ENCODE data around the gene RPL18. TPM values are rescaled to one million over a fixed set of nuclear protein-coding genes. Genes with fewer than 3 reads are reported as not detected.

RPL18 gene
- total and polyA plus RNA-seq, 2 experiments from 2014 or later = 659 to 1,266 TPM

- H3K4me3 ChIP-seq = no peak overlapping the region
- no peaks in the 10 kb centered on the region for H3K36me3 ChIP-seq (ENCODE audit: low read depth)
- no peak overlapping the region for H2AFZ ChIP-seq
- H4K20me1 ChIP-seq (ENCODE audit: insufficient read depth) = no peaks in the 10 kb centered on the region
- in situ Hi-C loops (cut with MboI) = no loop called here
- no peak overlapping the region for H3K4me2 ChIP-seq (ENCODE audit: unreplicated experiment)
- no peaks in the 10 kb centered on the region for H3K9me2 ChIP-seq (ENCODE audit: insufficient read depth)
- WGBS, 2 experiments (ENCODE audit: low coverage in 1 of 2, low lambda C conversion rate in 2 of 2, missing lambda C conversion rate in 2 of 2) = 66 to 68% methylated on average over 4 of the region's 4 CpGs
- 0 out of 2 replicates have a peak, but pooled peaks cover 13% of the 10 kb centered on the region for H3K4me1 ChIP-seq (ENCODE audit: insufficient read depth)
- TF ChIP-seq EZH2phosphoT487 (IDR thresholded peaks at IDR 0.05; ENCODE audit: insufficient read depth, low read depth) (no peak), EZH2 (IDR thresholded peaks at IDR 0.05; ENCODE audit: insufficient read depth, poor library complexity, severe bottlenecking) (no peak)
- no peak overlapping the region for H3K27ac ChIP-seq
- H3F3A ChIP-seq (ENCODE audit: insufficient read depth) = peaks cover 7% of the 10 kb centered on the region; the same call in 1 of the 2 replicates
- no peak for DNase-seq
- no peak overlapping the region for H3K9ac ChIP-seq
- no peaks in the 10 kb centered on the region for H3K79me2 ChIP-seq (ENCODE audit: insufficient read depth)
- H3K9me3 ChIP-seq (ENCODE audit: low read depth) = no peaks in the 10 kb centered on the region
- no peaks in the 10 kb centered on the region for H3K27me3 ChIP-seq (replicated peaks; ENCODE audit: insufficient read depth)
These were observed 25.4 kb upstream of the RPL18 start for GRCh38 chr19:48644355-48644754.

- Histone ChIP-seq H3K4me3 (no peak overlapping the region), H3K27me3 (replicated peaks; ENCODE audit: insufficient read depth) (no peaks in the 10 kb centered on the region), H4K20me1 (ENCODE audit: insufficient read depth) (no peaks in the 10 kb centered on the region), H3K4me2 (ENCODE audit: unreplicated experiment) (no peak overlapping the region), H3K27ac (no peak overlapping the region), H3K9ac (no peak overlapping the region), H3K79me2 (ENCODE audit: insufficient read depth) (no peaks in the 10 kb centered on the region), H3K36me3 (ENCODE audit: low read depth) (no peaks in the 10 kb centered on the region), H2AFZ (no peak overlapping the region), H3F3A (ENCODE audit: insufficient read depth) (peaks cover 7% of the 10 kb centered on the region; the same call in 1 of the 2 replicates), H3K9me2 (ENCODE audit: insufficient read depth) (no peaks in the 10 kb centered on the region), H3K4me1 (ENCODE audit: insufficient read depth) (0 out of 2 replicates have a peak, but pooled peaks cover 16% of the 10 kb centered on the region), H3K9me3 (ENCODE audit: low read depth) (no peaks in the 10 kb centered on the region)
- WGBS, 2 experiments (ENCODE audit: low coverage in 1 of 2, low lambda C conversion rate in 2 of 2, missing lambda C conversion rate in 2 of 2) = 87 to 88% methylated on average over 5 of the region's 5 CpGs
- TF ChIP-seq EZH2 (IDR thresholded peaks at IDR 0.05; ENCODE audit: insufficient read depth, poor library complexity, severe bottlenecking) (no peak), EZH2phosphoT487 (IDR thresholded peaks at IDR 0.05; ENCODE audit: insufficient read depth, low read depth) (no peak)
- no peak for DNase-seq
- in situ Hi-C loops (cut with MboI) = no loop called here
These were observed 23.9 kb upstream of the RPL18 start for GRCh38 chr19:48642862-48643261.

GRCh38 chr19:48641850-48642249 lies 22.9 kb upstream of the RPL18 start:
- H3K79me2 ChIP-seq (ENCODE audit: insufficient read depth) = no peaks in the 10 kb centered on the region

GRCh38 chr19:48639483-48640375 lies 20.8 kb upstream of the RPL18 start:
- Histone ChIP-seq H3K4me1 (ENCODE audit: insufficient read depth) (peaks cover 15% of the 10 kb centered on the region), H3K9me3 (ENCODE audit: low read depth) (no peaks in the 10 kb centered on the region), H3K27me3 (replicated peaks; ENCODE audit: insufficient read depth) (no peaks in the 10 kb centered on the region), H3K4me3 (no peak overlapping the region), H3F3A (ENCODE audit: insufficient read depth) (peaks cover 17% of the 10 kb centered on the region; the same call in 1 of the 2 replicates), H3K27ac (no peak overlapping the region), H2AFZ (no peak overlapping the region), H3K9ac (no peak overlapping the region), H3K4me2 (ENCODE audit: unreplicated experiment) (no peak overlapping the region), H4K20me1 (ENCODE audit: insufficient read depth) (no peaks in the 10 kb centered on the region), H3K36me3 (ENCODE audit: low read depth) (no peaks in the 10 kb centered on the region), H3K79me2 (ENCODE audit: insufficient read depth) (no peaks in the 10 kb centered on the region), H3K9me2 (ENCODE audit: insufficient read depth) (no peaks in the 10 kb centered on the region)
- TF ChIP-seq EZH2 (IDR thresholded peaks at IDR 0.05; ENCODE audit: insufficient read depth, poor library complexity, severe bottlenecking) (no peak), EZH2phosphoT487 (IDR thresholded peaks at IDR 0.05; ENCODE audit: insufficient read depth, low read depth) (no peak)
- WGBS, 2 experiments (ENCODE audit: low coverage in 1 of 2, low lambda C conversion rate in 2 of 2, missing lambda C conversion rate in 2 of 2) = 60 to 61% methylated on average over 31 to 33 of the region's 33 CpGs
- DNase-seq = no peak
- in situ Hi-C loops (cut with MboI) = no loop called here

More at GRCh38 chr19:48641850-48642249, 22.9 kb upstream of the RPL18 start:
- H3F3A ChIP-seq (ENCODE audit: insufficient read depth) = peaks cover 10% of the 10 kb centered on the region; the same call in 1 of the 2 replicates
- 69 to 70% methylated on average over 2 of the region's 2 CpGs for WGBS, 2 experiments (ENCODE audit: low coverage in 1 of 2, low lambda C conversion rate in 2 of 2, missing lambda C conversion rate in 2 of 2)
- no peaks in the 10 kb centered on the region for H4K20me1 ChIP-seq (ENCODE audit: insufficient read depth)
- no peaks in the 10 kb centered on the region for H3K27me3 ChIP-seq (replicated peaks; ENCODE audit: insufficient read depth)
- no peaks in the 10 kb centered on the region for H3K36me3 ChIP-seq (ENCODE audit: low read depth)
- no peak overlapping the region for H2AFZ ChIP-seq
- in situ Hi-C loops (cut with MboI) = no loop called here
- no peaks in the 10 kb centered on the region for H3K9me2 ChIP-seq (ENCODE audit: insufficient read depth)
- H3K27ac ChIP-seq = no peak overlapping the region
- no peak overlapping the region for H3K4me3 ChIP-seq
- H3K9ac ChIP-seq = no peak overlapping the region
- DNase-seq = no peak
- TF ChIP-seq EZH2phosphoT487 (IDR thresholded peaks at IDR 0.05; ENCODE audit: insufficient read depth, low read depth) = no peak
- TF ChIP-seq EZH2 (IDR thresholded peaks at IDR 0.05; ENCODE audit: insufficient read depth, poor library complexity, severe bottlenecking) = no peak
- 0 out of 2 replicates have a peak, but pooled peaks cover 16% of the 10 kb centered on the region for H3K4me1 ChIP-seq (ENCODE audit: insufficient read depth)
- no peak overlapping the region for H3K4me2 ChIP-seq (ENCODE audit: unreplicated experiment)
- H3K9me3 ChIP-seq (ENCODE audit: low read depth) = no peaks in the 10 kb centered on the region
